Duodenal mucosa (tissue), 2 donors: ENCODE data around the gene TNRC6B.

Experiments
- H3K27ac ChIP-seq: one replicate; pipeline ENCODE4 v1.7.0; 2013; ENCODE audit warnings: low read depth, low read length
- H3K27me3 ChIP-seq, 2 donors: one replicate each; pipeline ENCODE4 v1.7.0; 2013; ENCODE audit warnings: low read length in 2 of 2, control low read depth in 1 of 2; ENCODE audit not compliant: insufficient read depth in 2 of 2, control insufficient read depth in 1 of 2
- H3K36me3 ChIP-seq, 2 donors: one replicate each; pipeline ENCODE4 v1.7.0; 2013; ENCODE audit warnings: low read length in 2 of 2, control low read depth in 1 of 2; ENCODE audit not compliant: insufficient read depth in 2 of 2, control insufficient read depth in 1 of 2
- H3K4me1 ChIP-seq, 2 donors: one replicate each; pipeline ENCODE4 v1.7.0; 2013; ENCODE audit warnings: low read length in 2 of 2, control low read depth in 1 of 2; ENCODE audit not compliant: insufficient read depth in 2 of 2, control insufficient read depth in 1 of 2
- H3K4me3 ChIP-seq, 2 donors: one replicate each; pipeline ENCODE4 v1.7.0; 2013; ENCODE audit warnings: low read length in 2 of 2, low read depth in 1 of 2
- H3K9ac ChIP-seq, 2 donors: one replicate each; pipeline ENCODE4 v1.7.0; 2013; ENCODE audit warnings: low read length in 2 of 2, low read depth in 1 of 2
- H3K9me3 ChIP-seq, 2 donors: one replicate each; pipeline ENCODE4 v1.7.0; 2013; ENCODE audit warnings: low read length in 2 of 2, control low read depth in 1 of 2; ENCODE audit not compliant: control insufficient read depth in 1 of 2

TNRC6B gene

GRCh38 chr22:40271440-40271839, 93.7 kb downstream of the TNRC6B start:
- H3K27ac ChIP-seq = no peak overlapping the region
- no peak overlapping the region for H3K4me3 ChIP-seq
- no peaks in the 10 kb centered on the region for H3K27me3 ChIP-seq
- no peak overlapping the region for H3K9ac ChIP-seq
- H3K4me1 ChIP-seq = peaks cover 5 to 7% of the 10 kb centered on the region in 2 donors
- peaks cover 16 to 25% of the 10 kb centered on the region in 2 donors for H3K36me3 ChIP-seq
- no peaks in the 10 kb centered on the region for H3K9me3 ChIP-seq

GRCh38 chr22:40273319-40273718, 95.6 kb downstream of the TNRC6B start:
- no peak overlapping the region for H3K4me3 ChIP-seq
- no peak overlapping the region for H3K27ac ChIP-seq
- H3K9ac ChIP-seq = no peak overlapping the region
- peaks cover 15 to 25% of the 10 kb centered on the region in 2 donors for H3K36me3 ChIP-seq
- H3K27me3 ChIP-seq = no peaks in the 10 kb centered on the region
- H3K9me3 ChIP-seq = no peaks in the 10 kb centered on the region
- H3K4me1 ChIP-seq = peaks cover 6 to 7% of the 10 kb centered on the region in 2 donors

GRCh38 chr22:40276996-40277823, 99.5 kb downstream of the TNRC6B start:
- H3K36me3 ChIP-seq = peaks cover 30 to 49% of the 10 kb centered on the region in 2 donors
- H3K4me3 ChIP-seq = no peak overlapping the region
- no peaks in the 10 kb centered on the region for H3K27me3 ChIP-seq
- no peaks in the 10 kb centered on the region for H3K9me3 ChIP-seq
- H3K27ac ChIP-seq = no peak overlapping the region
- peaks cover 6 to 7% of the 10 kb centered on the region in 2 donors for H3K4me1 ChIP-seq
- peak overlapping the region in 1 of 2 donors; percentile 50 for H3K9ac ChIP-seq

GRCh38 chr22:40279017-40279416, 101.3 kb downstream of the TNRC6B start:
- Histone ChIP-seq H3K27me3 (no peaks in the 10 kb centered on the region), H3K4me1 (peaks cover 6 to 7% of the 10 kb centered on the region in 2 donors), H3K9ac (no peak overlapping the region), H3K4me3 (no peak overlapping the region), H3K27ac (no peak overlapping the region), H3K9me3 (no peaks in the 10 kb centered on the region), H3K36me3 (peaks cover 30 to 44% of the 10 kb centered on the region in 2 donors)

GRCh38 chr22:40281717-40282116, 104.0 kb downstream of the TNRC6B start:
- H3K9me3 ChIP-seq = no peaks in the 10 kb centered on the region
- H3K4me3 ChIP-seq = no peak overlapping the region
- H3K36me3 ChIP-seq = peaks cover 43 to 63% of the 10 kb centered on the region in 2 donors
- H3K27me3 ChIP-seq = no peaks in the 10 kb centered on the region
- H3K27ac ChIP-seq = no peak overlapping the region
- no peak overlapping the region for H3K9ac ChIP-seq
- no peaks in the 10 kb centered on the region for H3K4me1 ChIP-seq

GRCh38 chr22:40285513-40285912, 107.8 kb downstream of the TNRC6B start:
- H3K36me3 ChIP-seq = peaks cover 50 to 70% of the 10 kb centered on the region in 2 donors
- no peaks in the 10 kb centered on the region for H3K27me3 ChIP-seq

GRCh38 chr22:40289991-40290459, 112.3 kb downstream of the TNRC6B start:
- peaks cover 44 to 73% of the 10 kb centered on the region in 2 donors for H3K36me3 ChIP-seq
- no peak overlapping the region for H3K9ac ChIP-seq

More at GRCh38 chr22:40285513-40285912, 107.8 kb downstream of the TNRC6B start:
- Histone ChIP-seq H3K9me3 (no peaks in the 10 kb centered on the region), H3K4me1 (peaks cover 0 to 4% of the 10 kb centered on the region in 2 donors), H3K4me3 (no peak overlapping the region), H3K27ac (no peak overlapping the region), H3K9ac (no peak overlapping the region)

GRCh38 chr22:40290516-40290915, 112.8 kb downstream of the TNRC6B start:
- H3K9ac ChIP-seq = no peak overlapping the region
- no peaks in the 10 kb centered on the region for H3K27me3 ChIP-seq
- H3K4me1 ChIP-seq = peaks cover 0 to 4% of the 10 kb centered on the region in 2 donors
- H3K36me3 ChIP-seq = peaks cover 40 to 70% of the 10 kb centered on the region in 2 donors
- H3K27ac ChIP-seq = no peak overlapping the region
- no peak overlapping the region for H3K4me3 ChIP-seq
- no peaks in the 10 kb centered on the region for H3K9me3 ChIP-seq

More at GRCh38 chr22:40289991-40290459, 112.3 kb downstream of the TNRC6B start:
- H3K27me3 ChIP-seq = no peaks in the 10 kb centered on the region
- no peak overlapping the region for H3K27ac ChIP-seq
- no peaks in the 10 kb centered on the region for H3K9me3 ChIP-seq
- no peak overlapping the region for H3K4me3 ChIP-seq
- peaks cover 0 to 4% of the 10 kb centered on the region in 2 donors for H3K4me1 ChIP-seq

- H3K27me3 ChIP-seq = no peaks in the 10 kb centered on the region
- H3K4me3 ChIP-seq = no peak overlapping the region
- H3K36me3 ChIP-seq = peaks cover 17 to 53% of the 10 kb centered on the region in 2 donors
- peaks cover 0 to 4% of the 10 kb centered on the region in 2 donors for H3K4me1 ChIP-seq
- H3K9me3 ChIP-seq = no peaks in the 10 kb centered on the region
- no peak overlapping the region for H3K9ac ChIP-seq
- no peak overlapping the region for H3K27ac ChIP-seq
Observed at GRCh38 chr22:40294696-40295095, 117.0 kb downstream of the TNRC6B start.

GRCh38 chr22:40300316-40300715, 122.6 kb downstream of the TNRC6B start:
- Histone ChIP-seq H3K27ac (no peak overlapping the region), H3K36me3 (peaks cover 30 to 57% of the 10 kb centered on the region in 2 donors), H3K4me3 (no peak overlapping the region), H3K27me3 (no peaks in the 10 kb centered on the region), H3K9ac (no peak overlapping the region), H3K9me3 (no peaks in the 10 kb centered on the region), H3K4me1 (no peaks in the 10 kb centered on the region)
